ENCODE results near the gene TXNRD3.

- no peak for TF ChIP-seq EZH2 (IDR thresholded peaks at IDR 0.05; ENCODE audit: insufficient read depth, poor library complexity, severe bottlenecking)
- no peak for TF ChIP-seq EZH2phosphoT487 (IDR thresholded peaks at IDR 0.05; ENCODE audit: insufficient read depth, low read depth)
These were observed 16.6 kb upstream of the TXNRD3 start for GRCh38 chr3:126671521-126671920.
